GM12892 (cell line): ENCODE results near the gene MT1M.

ENCODE experiments used
- POLR2A ChIP-seq: IDR thresholded peaks from 2 replicates; pipeline ENCODE4 v1.6.1; 2011; ENCODE audit warnings: low read depth, low read length, control low read depth
- TAF1 ChIP-seq: IDR thresholded peaks from 2 replicates; pipeline ENCODE4 v1.6.1; 2011; ENCODE audit warnings: low read depth, mild to moderate bottlenecking, control low read depth, low read length, borderline replicate concordance

GRCh38 chr16:56662357-56663354, 30.2 kb downstream of the MT1M start:
- no peak for TF ChIP-seq POLR2A
- TF ChIP-seq TAF1: no peak
